ENCODE data around the gene RNASEL.

DNA sequence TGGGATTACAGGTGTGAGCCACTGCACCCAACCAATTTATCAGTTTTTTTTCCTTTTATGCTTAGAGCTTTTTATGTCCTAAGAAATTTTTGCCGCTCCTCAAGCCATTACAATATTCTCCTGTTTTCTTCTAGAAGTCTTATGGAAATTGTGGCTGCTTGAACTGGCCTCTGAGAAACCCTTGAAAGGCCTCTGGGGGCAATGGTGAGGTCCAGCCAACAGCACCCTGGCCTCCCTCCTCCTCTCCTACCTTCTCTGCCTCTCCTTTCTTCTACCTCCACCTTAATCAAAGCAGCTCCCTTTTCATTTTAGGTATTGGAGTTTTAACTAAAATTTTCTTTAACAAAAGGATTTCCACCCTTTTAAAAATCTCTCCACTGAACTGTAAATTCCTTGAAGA, 39.6 kb upstream of the RNASEL start:
- TF ChIP-seq, protein P1, sequence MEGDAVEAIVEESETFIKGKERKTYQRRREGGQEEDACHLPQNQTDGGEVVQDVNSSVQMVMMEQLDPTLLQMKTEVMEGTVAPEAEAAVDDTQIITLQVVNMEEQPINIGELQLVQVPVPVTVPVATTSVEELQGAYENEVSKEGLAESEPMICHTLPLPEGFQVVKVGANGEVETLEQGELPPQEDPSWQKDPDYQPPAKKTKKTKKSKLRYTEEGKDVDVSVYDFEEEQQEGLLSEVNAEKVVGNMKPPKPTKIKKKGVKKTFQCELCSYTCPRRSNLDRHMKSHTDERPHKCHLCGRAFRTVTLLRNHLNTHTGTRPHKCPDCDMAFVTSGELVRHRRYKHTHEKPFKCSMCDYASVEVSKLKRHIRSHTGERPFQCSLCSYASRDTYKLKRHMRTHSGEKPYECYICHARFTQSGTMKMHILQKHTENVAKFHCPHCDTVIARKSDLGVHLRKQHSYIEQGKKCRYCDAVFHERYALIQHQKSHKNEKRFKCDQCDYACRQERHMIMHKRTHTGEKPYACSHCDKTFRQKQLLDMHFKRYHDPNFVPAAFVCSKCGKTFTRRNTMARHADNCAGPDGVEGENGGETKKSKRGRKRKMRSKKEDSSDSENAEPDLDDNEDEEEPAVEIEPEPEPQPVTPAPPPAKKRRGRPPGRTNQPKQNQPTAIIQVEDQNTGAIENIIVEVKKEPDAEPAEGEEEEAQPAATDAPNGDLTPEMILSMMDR (conservative IDR thresholded peaks at IDR 0.05 in 1 of 2, IDR thresholded peaks at IDR 0.05 in 1 of 2; ENCODE audit: extremely low read depth in 1 of 2, insufficient read depth in 1 of 2, low read depth in 1 of 2, low read length in 2 of 2) = no peak
- no peak for TF ChIP-seq EZH2 (IDR thresholded peaks at IDR 0.05; ENCODE audit: borderline replicate concordance, low read length)
